HG03354 (cell line): ENCODE results near the gene LCN15.
"Not testable (repeated sequence)": the region's sequence is repeated elsewhere in the genome, so short reads cannot be mapped to it uniquely, and the experiment has no call there.

Experiments used
- ATAC-seq: cut with Tn5 transposase; IDR thresholded peaks from one replicate; pipeline ENCODE4 v1.9.1; 2021; ENCODE audit warnings: mild to moderate bottlenecking; ENCODE audit not compliant: unreplicated experiment, poor library complexity, severe bottlenecking

Gene LCN15

GRCh38 chr9:136711751-136712689 lies 52.3 kb downstream of the LCN15 start, which contains the start of gene DIPK1B:
DIPK1B (plus strand) TSS chr9:136712572; CDS start chr9:136712666, 94 bp downstream.
- ATAC-seq, result no peak

DNA sequence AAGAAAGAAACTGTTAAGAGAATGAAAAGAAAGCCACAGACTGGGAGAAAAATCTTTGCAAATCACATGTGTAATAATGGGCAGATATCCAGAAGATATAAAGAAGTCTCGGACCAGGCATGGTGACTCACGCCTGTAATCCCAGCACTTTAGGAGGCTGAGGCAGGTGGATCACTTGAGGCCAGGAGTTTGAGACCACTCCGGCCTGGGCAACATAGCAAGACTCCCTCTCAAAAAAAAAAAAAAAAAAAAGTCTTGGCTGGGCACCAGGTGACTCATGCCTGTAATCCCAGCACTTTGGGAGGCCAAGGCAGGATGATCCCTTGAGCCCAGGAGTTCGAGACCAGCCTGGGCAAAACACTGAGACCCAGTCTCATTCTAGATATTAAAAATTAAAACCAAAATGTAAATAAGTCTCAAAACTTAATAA lies 53.1 kb downstream of the LCN15 start:
- not testable (repeated sequence) for ATAC-seq

GRCh38 chr9:136710543-136710942 lies 53.8 kb downstream of the LCN15 start:
- ATAC-seq, result no peak
